Astrocyte of the cerebellum (primary cell): ENCODE data around the gene POTEF.
"Not testable (repeated sequence)": the region's sequence is repeated elsewhere in the genome, so short reads cannot be mapped to it uniquely, and the experiment has no call there.

Experiments
- DNase-seq: peaks from one replicate; pipeline ENCODE4 v3.0.0-alpha.2; 2011; ENCODE audit warnings: low read depth
- H3K4me3 ChIP-seq: 2 replicates; pipeline ENCODE4 v1.5.1; 2011; ENCODE audit warnings: mild to moderate bottlenecking, low read depth, low read length, moderate library complexity
- in situ Hi-C: cut with HindIII; loops from 2 replicates; pipeline ENCODE4 v1.10.0; 2017; ENCODE audit warnings: low sequenced_read_pairs
- TF ChIP-seq, protein P1 (sequence below): IDR thresholded peaks from 2 replicates; pipeline ENCODE4 v1.5.1; 2012; ENCODE audit warnings: low read length, low read depth, moderate library complexity, mild to moderate bottlenecking; ENCODE audit errors: missing control alignments

Gene POTEF

DNA sequence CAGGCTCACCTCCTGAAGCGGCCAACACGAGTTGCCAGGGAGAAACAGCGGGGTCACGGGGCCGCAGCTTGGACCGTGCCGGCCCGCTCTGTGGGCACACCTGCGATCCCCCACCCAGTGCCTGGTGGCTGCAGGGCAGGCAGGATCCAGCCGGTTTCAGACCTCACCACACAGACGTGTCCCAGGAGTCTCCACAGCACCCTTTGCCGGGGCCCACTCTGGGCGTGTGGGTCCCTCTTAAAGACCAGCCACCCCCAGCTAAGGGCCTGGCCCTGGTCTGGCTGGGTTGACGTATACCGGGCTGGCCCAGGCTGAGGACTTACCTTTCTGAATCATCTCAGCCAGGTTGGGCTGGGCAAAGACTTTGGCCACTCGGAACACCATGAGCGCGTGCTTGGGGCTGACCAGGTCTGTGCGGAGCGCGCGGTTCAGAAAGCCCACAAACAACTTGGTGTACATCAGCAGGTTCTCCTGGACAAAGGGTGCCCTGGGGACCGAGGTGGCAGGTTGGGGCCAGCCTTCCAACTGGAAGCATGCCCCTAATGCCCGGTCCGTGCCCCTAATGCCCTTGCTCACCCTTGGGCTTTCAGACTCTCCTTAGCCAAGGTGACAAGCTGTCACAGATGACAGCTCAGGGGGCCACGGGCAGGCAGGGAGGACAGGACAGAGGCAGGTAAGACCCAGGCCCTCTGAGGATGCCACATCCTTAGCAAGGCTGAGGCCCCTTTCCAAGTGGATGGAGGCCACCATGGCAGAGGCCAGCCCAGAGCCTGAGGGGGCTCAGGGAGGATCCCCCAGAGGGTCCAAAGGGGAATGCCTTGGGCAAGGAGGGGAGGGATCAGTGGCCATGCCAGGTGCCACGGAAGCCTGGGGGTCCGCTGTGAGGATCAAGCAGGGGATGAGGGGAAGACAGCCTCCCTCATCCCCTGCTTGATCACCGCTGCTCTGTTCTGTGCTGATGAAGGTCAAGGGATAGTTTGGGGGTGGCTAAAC is 26.0 kb upstream of the POTEF start:
- in situ Hi-C loops = no loop called here
- H3K4me3 ChIP-seq = no peak overlapping the region
- TF ChIP-seq, protein P1, sequence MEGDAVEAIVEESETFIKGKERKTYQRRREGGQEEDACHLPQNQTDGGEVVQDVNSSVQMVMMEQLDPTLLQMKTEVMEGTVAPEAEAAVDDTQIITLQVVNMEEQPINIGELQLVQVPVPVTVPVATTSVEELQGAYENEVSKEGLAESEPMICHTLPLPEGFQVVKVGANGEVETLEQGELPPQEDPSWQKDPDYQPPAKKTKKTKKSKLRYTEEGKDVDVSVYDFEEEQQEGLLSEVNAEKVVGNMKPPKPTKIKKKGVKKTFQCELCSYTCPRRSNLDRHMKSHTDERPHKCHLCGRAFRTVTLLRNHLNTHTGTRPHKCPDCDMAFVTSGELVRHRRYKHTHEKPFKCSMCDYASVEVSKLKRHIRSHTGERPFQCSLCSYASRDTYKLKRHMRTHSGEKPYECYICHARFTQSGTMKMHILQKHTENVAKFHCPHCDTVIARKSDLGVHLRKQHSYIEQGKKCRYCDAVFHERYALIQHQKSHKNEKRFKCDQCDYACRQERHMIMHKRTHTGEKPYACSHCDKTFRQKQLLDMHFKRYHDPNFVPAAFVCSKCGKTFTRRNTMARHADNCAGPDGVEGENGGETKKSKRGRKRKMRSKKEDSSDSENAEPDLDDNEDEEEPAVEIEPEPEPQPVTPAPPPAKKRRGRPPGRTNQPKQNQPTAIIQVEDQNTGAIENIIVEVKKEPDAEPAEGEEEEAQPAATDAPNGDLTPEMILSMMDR = no peak
- no peak for DNase-seq

DNA sequence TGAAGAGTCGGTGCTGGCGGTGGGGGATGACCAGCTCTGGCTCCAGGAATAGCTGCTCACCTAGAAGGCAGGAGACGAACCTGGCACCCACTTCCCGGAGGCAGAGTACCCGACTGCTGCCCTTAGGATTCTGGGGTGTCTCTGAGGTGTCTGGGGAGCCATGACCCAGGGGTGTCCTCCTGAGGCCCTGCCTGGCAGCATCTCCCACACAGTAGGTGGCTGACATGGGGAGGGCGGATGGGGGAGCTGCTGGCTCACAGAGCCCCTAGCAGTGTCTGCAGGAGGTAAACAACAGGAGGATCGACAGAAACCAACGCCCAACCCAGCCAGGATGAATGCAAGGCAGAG is 25.4 kb upstream of the POTEF start:
- in situ Hi-C loops, DNase-seq, H3K4me3 ChIP-seq: not testable (repeated sequence)

DNA sequence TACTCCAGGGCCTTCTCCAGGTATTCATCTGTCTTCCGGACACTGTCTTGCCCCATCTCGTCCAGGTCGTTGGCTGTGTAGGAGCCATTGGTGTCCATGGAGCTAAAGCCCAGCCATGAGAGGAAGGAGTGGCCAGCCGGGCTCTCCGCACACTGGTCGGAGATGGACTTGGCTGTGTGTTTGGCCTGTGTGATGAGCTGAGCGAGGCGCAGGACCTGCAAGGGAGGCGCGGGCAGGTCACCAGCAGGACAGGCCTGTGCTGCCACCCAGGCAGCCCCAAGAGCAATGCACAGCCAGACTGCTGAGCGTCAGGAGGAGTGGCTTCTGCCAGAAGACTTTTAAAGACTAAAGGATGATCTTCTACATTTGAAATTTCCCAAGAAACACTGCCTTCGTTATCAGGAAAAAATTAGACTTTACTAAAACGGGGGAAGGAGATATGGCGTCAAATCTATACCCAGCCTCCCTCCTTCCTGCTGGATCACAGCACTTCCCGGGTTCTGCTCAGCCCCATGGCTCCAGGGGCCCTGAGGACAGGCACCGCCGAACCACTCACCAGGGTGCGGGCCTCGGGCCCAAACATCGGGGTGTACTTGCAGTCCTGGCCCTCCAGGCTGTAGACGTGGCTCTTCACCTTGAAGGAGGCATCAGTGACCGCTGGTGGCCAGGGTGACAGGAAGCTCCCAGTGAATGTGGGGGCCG is 24.9 kb upstream of the POTEF start:
- in situ Hi-C loops, DNase-seq, H3K4me3 ChIP-seq: not testable (repeated sequence)

GRCh38 chr2:130152816-130153595 is 24.0 kb upstream of the POTEF start:
- in situ Hi-C loops = no loop called here
- no peak for DNase-seq
- TF ChIP-seq, protein P1 = no peak
- H3K4me3 ChIP-seq = no peak overlapping the region

GRCh38 chr2:130152136-130152815 is 23.3 kb upstream of the POTEF start:
- in situ Hi-C loops, DNase-seq, H3K4me3 ChIP-seq: not testable (repeated sequence)

DNA sequence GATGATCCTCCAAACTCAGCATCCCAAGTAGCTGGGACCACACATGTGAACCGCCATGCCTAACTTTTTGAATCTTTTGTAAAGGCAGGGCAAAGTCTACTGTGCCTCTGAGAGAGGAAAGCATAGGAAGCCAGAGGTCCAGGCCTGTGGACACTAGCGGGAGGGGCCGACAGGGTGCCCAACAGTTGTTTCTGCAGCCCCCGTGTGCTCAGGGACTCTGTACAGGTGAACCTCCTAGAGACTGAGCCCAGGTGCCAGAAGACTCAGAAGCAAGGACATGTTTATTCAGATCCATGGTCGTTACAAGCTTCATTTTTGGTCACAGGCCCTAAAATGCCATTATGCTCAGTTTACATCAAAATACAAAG is 22.1 kb upstream of the POTEF start:
- DNase-seq, in situ Hi-C loops, H3K4me3 ChIP-seq: not testable (repeated sequence)

DNA sequence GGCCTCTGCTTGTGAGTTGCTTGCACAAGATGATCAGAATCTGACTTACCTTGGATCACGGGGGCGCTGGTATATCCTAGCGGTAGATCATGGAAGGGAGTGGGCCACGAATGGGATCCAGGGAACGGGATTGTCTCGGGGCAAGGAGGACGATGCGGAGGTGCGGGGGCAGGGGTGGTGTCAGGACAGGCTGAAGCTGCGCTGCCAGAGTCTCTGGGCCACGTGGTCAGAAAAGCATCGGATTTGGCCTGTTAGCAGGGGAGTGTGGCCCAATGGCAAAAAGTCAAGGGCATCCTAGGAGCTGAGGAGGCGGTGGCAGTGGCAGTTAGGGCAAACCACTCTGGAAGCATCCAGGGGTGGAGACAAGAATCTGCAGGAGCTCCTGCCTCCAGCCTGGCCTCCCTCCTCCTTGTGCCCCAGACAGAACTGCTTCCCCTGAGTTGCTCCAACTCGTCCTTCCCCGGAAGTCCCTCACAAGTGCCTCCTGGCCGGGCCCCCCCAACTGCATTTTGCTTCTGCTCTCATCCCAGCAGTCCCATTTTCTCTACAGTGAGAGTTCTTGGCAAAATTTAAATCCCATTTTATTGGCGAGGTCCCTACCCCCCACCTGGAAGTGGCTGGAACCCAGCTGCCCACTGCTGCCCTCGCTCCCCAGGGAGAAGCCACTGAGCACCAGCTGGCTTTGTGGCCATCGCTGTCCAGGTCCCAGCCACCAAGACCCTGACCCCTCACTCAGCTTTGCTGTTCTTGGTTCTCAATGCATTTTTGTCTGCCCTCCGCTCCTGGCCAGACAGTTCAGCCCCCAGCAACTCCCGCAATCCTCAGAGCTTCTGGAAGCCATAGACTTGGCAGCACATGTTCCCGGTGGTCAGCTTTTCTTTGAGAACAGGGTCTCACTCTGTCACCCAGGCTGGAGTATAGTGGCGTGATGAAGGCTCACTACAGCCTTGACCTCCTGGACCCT is 21.4 kb upstream of the POTEF start:
- DNase-seq = no peak
- in situ Hi-C loops = no loop called here
- no peak overlapping the region for H3K4me3 ChIP-seq
- TF ChIP-seq, protein P1 = no peak

- H3K4me3 ChIP-seq, in situ Hi-C loops, DNase-seq: not testable (repeated sequence)
Measured at GRCh38 chr2:130148515-130148914, 19.5 kb upstream of the POTEF start.

DNA sequence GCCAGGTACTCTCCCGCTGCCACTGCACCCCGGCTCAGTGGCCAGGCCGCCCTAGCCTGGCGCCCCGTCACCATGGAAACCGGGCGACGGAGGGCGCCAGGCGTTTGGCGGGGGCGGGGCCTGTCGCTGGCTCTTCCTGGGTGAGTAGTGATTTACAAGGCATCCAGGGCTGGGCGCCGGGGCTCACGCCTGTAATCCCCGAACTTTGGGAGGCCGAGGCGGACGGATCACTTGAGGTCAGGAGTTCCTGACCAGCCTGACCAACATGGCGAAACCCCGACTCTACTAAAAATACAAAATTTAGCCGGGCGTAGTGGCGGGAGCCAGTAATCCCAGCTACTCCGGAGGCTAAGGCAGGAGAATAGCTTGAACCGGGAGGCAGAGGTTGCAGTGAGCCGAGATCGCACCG is 16.0 kb upstream of the POTEF start, which contains the start of gene CCDC74B:
CCDC74B (minus strand) TSS at position 107 of the 409 bp plus-strand sequence. CDS start 116 bp downstream, outside the sequence.
- peak within 1 kb of the TSS; percentile 33 for H3K4me3 ChIP-seq
- DNase-seq, in situ Hi-C loops: not testable (repeated sequence)

DNA sequence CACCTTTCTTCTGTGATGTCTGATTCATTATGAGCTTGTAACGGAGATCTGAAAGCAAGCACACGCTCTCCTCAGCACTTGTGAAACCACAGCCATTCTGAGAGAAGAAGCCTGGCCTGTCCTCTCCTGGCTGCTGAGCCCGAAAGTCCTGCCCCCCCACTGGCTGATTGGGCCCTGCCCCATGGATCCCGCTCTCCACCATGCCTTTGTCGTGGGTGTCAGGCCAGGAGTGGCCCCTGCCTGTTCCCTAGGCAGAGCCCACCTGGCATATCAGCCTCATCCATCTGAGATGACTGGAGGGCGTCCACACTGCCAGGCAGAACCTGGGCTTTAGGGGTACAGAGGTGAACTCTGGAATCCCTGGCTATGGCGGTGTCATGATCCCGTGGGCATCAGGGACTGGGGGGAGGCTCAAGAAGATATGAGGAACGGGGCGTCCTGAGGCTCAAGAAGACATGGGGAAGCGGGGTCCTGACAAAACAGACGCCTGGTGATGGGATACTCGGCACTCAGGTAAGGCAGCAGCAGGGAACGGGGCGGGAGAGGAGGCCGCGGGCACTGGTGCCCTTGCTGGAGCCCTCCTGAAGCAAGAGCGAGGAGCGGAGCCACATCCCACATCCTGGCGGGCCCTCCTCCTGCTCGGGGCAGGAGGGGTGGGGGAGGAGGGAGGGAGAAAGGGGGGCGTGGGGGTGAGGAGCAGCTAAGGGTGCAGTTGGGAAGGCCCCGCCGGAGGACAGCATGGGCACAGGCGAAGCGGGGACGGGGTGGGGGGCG is 14.4 kb upstream of the POTEF start:
- DNase-seq, in situ Hi-C loops, H3K4me3 ChIP-seq: not testable (repeated sequence)
